ENCODE results near the gene SPG7. TPM values are rescaled to one million over a fixed set of nuclear protein-coding genes. Genes with fewer than 3 reads are reported as not detected.
A peak's percentile ranks its signal among the peaks of the same experiment; 100 is the strongest.

SPG7 gene
- total RNA-seq, 1 experiment from 2014 or later: 160 TPM

GRCh38 chr16:89564476-89565255 is 56.5 kb downstream of the SPG7 start:
- TF ChIP-seq EZH2 (IDR thresholded peaks at IDR 0.05; ENCODE audit: low read depth) (no peak), CTCF (conservative IDR thresholded peaks at IDR 0.05) (no peak)
- Histone ChIP-seq H3K27ac (peak overlapping the region; percentile 70), H3K4me3 (peak overlapping the region; percentile 92; the same call in 1 of the 2 replicates), H2AFZ (no peak overlapping the region), H4K20me1 (ENCODE audit: insufficient read depth) (peaks cover 49% of the 10 kb centered on the region), H3K4me2 (peak overlapping the region; percentile 98), H3K79me2 (ENCODE audit: low read depth) (peaks cover 41% of the 10 kb centered on the region), H3K9me3 (ENCODE audit: insufficient read depth, low read depth) (no peaks in the 10 kb centered on the region), H3F3A (ENCODE audit: insufficient read depth, low read depth) (peaks cover 70% of the 10 kb centered on the region), H3K27me3 (ENCODE audit: insufficient read depth, low read depth) (no peaks in the 10 kb centered on the region), H3K36me3 (ENCODE audit: low read depth) (peaks cover 33% of the 10 kb centered on the region), H3K4me1 (replicated peaks; ENCODE audit: insufficient read depth) (peaks cover 42% of the 10 kb centered on the region), H3K9me2 (ENCODE audit: insufficient read depth) (no peaks in the 10 kb centered on the region)
- intact Hi-C loops (cut with micrococcal nuclease; ENCODE audit: unreplicated experiment): loop anchor here (5.0 kb wide), 3 partner anchors 57 to 242 kb away; partner anchors contain the start of genes ANKRD11 and SPG7
- BruUV-seq (replicated peaks): no TSS peak
- ChIA-PET CTCF (interaction anchor here (0.7 kb wide), 1 partner anchor 67 kb away, joined by 3 read pairs; no protein-coding TSS in a partner anchor), POLR2A (ENCODE audit: unreplicated experiment) (interaction anchor here (0.6 to 0.7 kb wide), 4 partner anchors 58 to 347 kb away, joined by 3 to 5 read pairs (median 4); partner anchors contain the start of gene ZNF778)
- DNase-seq: peak in 1 of 2 experiments; percentile 50

GRCh38 chr16:89565256-89565505 is 57.0 kb downstream of the SPG7 start:
- BruUV-seq (replicated peaks): no TSS peak
- H3K27me3 ChIP-seq (ENCODE audit: insufficient read depth, low read depth): no peaks in the 10 kb centered on the region
- peak overlapping the region; percentile 70 for H3K27ac ChIP-seq
- no peaks in the 10 kb centered on the region for H3K9me2 ChIP-seq (ENCODE audit: insufficient read depth)
- POLR2A ChIA-PET (ENCODE audit: unreplicated experiment): interaction anchor here (0.6 to 0.7 kb wide), 3 partner anchors 57 to 318 kb away, joined by 4 to 8 read pairs (median 5); no protein-coding TSS in a partner anchor
- peaks cover 49% of the 10 kb centered on the region for H4K20me1 ChIP-seq (ENCODE audit: insufficient read depth)
- H2AFZ ChIP-seq: no peak overlapping the region
- TF ChIP-seq EZH2 (IDR thresholded peaks at IDR 0.05; ENCODE audit: low read depth) (no peak), CTCF (conservative IDR thresholded peaks at IDR 0.05) (no peak)
- peaks cover 33% of the 10 kb centered on the region for H3K36me3 ChIP-seq (ENCODE audit: low read depth)
- peaks cover 41% of the 10 kb centered on the region for H3K4me1 ChIP-seq (replicated peaks; ENCODE audit: insufficient read depth)
- CTCF ChIA-PET: no interaction called here
- intact Hi-C loops (cut with micrococcal nuclease; ENCODE audit: unreplicated experiment): no loop called here
- H3K79me2 ChIP-seq (ENCODE audit: low read depth): peaks cover 41% of the 10 kb centered on the region
- peak; percentile 62 to 77 for DNase-seq
- peaks cover 65% of the 10 kb centered on the region for H3F3A ChIP-seq (ENCODE audit: insufficient read depth, low read depth)
- H3K4me3 ChIP-seq: peak overlapping the region; percentile 45; the same call in 1 of the 2 replicates
- H3K4me2 ChIP-seq: peak overlapping the region; percentile 98
- H3K9me3 ChIP-seq (ENCODE audit: insufficient read depth, low read depth): no peaks in the 10 kb centered on the region

GRCh38 chr16:89565506-89566372 is 57.5 kb downstream of the SPG7 start:
- intact Hi-C loops (cut with micrococcal nuclease; ENCODE audit: unreplicated experiment): no loop called here
- CTCF ChIA-PET: interaction anchor here (0.6 kb wide), 1 partner anchor 75 kb away, joined by 5 read pairs; no protein-coding TSS in a partner anchor
- Histone ChIP-seq H3K27me3 (ENCODE audit: insufficient read depth, low read depth) (no peaks in the 10 kb centered on the region), H4K20me1 (ENCODE audit: insufficient read depth) (peaks cover 49% of the 10 kb centered on the region), H3K9me3 (ENCODE audit: insufficient read depth, low read depth) (no peaks in the 10 kb centered on the region), H3K36me3 (ENCODE audit: low read depth) (peaks cover 33% of the 10 kb centered on the region), H3K79me2 (ENCODE audit: low read depth) (peaks cover 38% of the 10 kb centered on the region), H3K4me2 (peak overlapping the region; percentile 98), H3K27ac (peak overlapping the region; percentile 70), H3F3A (ENCODE audit: insufficient read depth, low read depth) (peaks cover 64% of the 10 kb centered on the region), H2AFZ (no peak overlapping the region), H3K4me3 (peak overlapping the region; percentile 45; the same call in 1 of the 2 replicates), H3K4me1 (replicated peaks; ENCODE audit: insufficient read depth) (peaks cover 41% of the 10 kb centered on the region), H3K9me2 (ENCODE audit: insufficient read depth) (no peaks in the 10 kb centered on the region)
- BruUV-seq (replicated peaks): no TSS peak
- POLR2A ChIA-PET (ENCODE audit: unreplicated experiment): interaction anchor here (0.6 to 0.7 kb wide), 4 partner anchors 57 to 319 kb away, joined by 4 to 8 read pairs (median 6); no protein-coding TSS in a partner anchor
- DNase-seq: peak; percentile 74 to 79
- TF ChIP-seq EZH2 (IDR thresholded peaks at IDR 0.05; ENCODE audit: low read depth) (no peak), CTCF (conservative IDR thresholded peaks at IDR 0.05) (peak; percentile 84)

All from PC-9 (cell line).